Measurements from ENCODE around the gene ASAH2. TPM values are rescaled to one million over a fixed set of nuclear protein-coding genes. Genes with fewer than 3 reads are reported as not detected.
"Not testable (repeated sequence)": the region's sequence is repeated elsewhere in the genome, so short reads cannot be mapped to it uniquely, and the experiment has no call there.

ASAH2 gene
- total RNA-seq, 2 donors from 2014 or later, result 0.60 to 3.9 TPM

DNA sequence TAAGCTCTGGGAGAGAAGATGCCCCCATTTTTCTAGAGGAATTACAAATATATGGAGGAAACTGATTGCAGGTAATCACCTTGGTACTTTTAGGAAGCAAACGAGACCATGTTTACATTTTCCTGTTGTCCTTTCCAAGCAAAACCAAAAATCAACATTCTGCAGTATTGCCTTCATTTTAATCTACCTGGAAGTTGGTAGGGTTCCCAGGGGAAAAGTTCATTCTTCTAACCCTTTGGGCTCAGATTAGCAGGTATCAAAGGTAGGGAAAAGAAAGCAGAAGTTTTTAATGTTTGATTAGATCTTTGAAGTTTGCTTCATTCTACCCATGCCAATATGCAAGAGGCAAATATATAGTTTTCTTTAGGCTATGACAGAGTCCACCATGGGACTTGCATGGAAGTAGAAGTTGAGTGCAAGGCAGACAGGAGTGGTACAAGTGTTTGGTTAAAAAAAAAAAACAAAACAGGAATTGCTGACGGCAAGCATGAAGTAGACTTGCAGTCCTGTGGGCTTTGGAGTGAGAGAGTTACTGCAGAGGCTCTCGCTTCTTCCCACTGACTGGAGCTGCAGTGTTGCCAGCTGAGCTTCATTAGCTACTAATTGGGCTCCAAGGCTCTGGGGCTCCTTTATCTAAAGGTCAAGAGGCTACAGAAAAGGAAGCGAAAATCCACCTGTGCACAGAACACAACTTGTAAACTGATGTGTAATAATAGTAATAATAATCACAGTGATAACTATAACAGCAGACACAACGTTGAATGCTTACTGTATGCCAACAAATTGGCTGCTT lies 28.9 kb upstream of the ASAH2 start:
- Mint-ChIP-seq H3K36me3 (ENCODE audit: insufficient read depth in 2 of 2) (no peaks in the 10 kb centered on the region), H3K4me1 (ENCODE audit: low read depth) (no peaks in the 10 kb centered on the region)

DNA sequence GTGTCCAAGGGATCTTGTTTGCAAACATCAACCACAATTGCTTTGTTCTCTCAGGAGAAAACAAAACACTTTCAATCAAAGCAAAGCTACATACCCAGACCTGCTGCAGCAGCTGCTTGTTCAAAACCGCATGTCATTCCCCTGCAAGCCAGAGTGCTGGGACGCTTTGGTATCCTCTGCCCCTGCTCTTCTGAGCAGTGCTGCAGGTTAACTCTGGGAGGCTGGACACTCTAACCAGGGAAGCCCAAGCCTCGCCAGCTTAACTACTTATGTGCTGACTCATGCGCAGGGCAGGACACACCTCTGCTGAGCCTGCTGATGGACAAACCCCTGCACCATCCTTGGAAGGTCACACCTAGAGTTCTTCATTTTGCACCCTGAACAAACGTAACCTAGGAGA lies 28.2 kb upstream of the ASAH2 start:
- Mint-ChIP-seq H3K4me3 (no peak overlapping the region), H3K9me3 (no peaks in the 10 kb centered on the region), H3K36me3 (ENCODE audit: insufficient read depth in 2 of 2) (no peaks in the 10 kb centered on the region), H3K27ac (no peak overlapping the region), H3K27me3 (ENCODE audit: low read depth) (peaks cover 61% of the 10 kb centered on the region), H3K4me1 (ENCODE audit: low read depth) (no peaks in the 10 kb centered on the region)
- DNase-seq, result no peak
- no peak for ATAC-seq (replicated peaks in 1 of 2)

More for the DNA sequence above, 28.9 kb upstream of the ASAH2 start:
- Mint-ChIP-seq H3K4me3 (no peak overlapping the region), H3K27me3 (ENCODE audit: low read depth) (peaks cover 61% of the 10 kb centered on the region), H3K27ac (no peak overlapping the region), H3K9me3 (no peaks in the 10 kb centered on the region)
- DNase-seq (no peak), ATAC-seq (replicated peaks in 1 of 2) (no peak)

DNA sequence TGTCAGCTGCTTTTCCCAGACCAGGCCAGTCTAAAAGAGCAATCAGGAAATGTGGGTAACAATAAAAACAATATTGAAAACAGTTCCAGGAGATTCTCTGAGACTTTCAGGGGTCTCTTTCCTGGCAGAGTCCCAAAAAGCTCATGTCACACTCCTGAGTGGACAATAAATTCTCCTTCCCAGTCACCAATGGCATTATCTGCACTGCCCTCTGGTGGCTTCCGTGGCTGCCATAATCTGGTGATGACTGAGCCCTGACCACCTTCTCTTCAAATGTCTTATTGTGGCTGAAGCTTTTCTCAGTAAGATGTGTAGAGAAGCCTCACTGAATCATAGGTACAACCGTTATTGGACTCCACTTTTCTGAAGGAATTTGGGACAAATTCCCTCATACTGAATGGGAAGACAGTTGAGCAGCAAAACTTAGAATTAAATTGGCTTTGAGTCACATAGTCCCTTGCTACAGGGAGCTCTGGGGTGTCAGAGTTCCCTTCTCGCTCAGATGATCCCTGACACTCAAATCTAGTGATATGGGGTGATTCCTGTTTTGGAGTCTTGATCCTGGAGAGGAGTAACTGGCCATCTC lies 24.4 kb upstream of the ASAH2 start:
- peak; percentile 23 to 34 for DNase-seq
- no peaks in the 10 kb centered on the region for H3K36me3 Mint-ChIP-seq (ENCODE audit: insufficient read depth in 2 of 2)
- no peaks in the 10 kb centered on the region for H3K4me1 Mint-ChIP-seq (ENCODE audit: low read depth)
- ATAC-seq (replicated peaks in 1 of 2), result peak in 1 of 2 donors; percentile 63
- no peaks in the 10 kb centered on the region for H3K9me3 Mint-ChIP-seq
- no peak overlapping the region for H3K27ac Mint-ChIP-seq
- H3K4me3 Mint-ChIP-seq, result no peak overlapping the region
- peaks cover 41% of the 10 kb centered on the region for H3K27me3 Mint-ChIP-seq (ENCODE audit: low read depth)

DNA sequence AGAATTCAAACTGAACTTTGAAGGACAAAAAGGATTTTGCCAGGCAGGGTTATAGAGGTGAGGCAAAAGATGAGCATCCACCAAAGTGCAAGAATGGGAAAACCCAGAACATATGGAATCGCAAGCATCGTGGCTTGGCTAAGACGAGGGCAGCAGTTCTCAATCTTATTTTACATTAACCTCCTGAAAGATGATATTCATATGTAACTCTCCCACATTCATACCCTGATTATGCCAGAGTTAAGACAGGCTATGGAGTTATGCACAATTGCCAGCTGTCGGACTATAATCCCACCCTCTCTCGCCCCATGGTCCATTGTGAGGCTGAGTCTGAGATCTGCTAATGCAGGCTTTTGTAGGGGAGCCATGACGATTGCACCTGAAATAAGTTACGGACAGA lies 21.2 kb upstream of the ASAH2 start:
- no peaks in the 10 kb centered on the region for H3K36me3 Mint-ChIP-seq (ENCODE audit: insufficient read depth in 2 of 2)
- no peak overlapping the region for H3K27ac Mint-ChIP-seq
- H3K9me3 Mint-ChIP-seq, result no peaks in the 10 kb centered on the region
- H3K4me3 Mint-ChIP-seq, result no peak overlapping the region
- H3K27me3 Mint-ChIP-seq (ENCODE audit: low read depth), result peaks cover 22% of the 10 kb centered on the region
- DNase-seq (no peak), ATAC-seq (replicated peaks in 1 of 2) (no peak)
- H3K4me1 Mint-ChIP-seq (ENCODE audit: low read depth), result no peaks in the 10 kb centered on the region

DNA sequence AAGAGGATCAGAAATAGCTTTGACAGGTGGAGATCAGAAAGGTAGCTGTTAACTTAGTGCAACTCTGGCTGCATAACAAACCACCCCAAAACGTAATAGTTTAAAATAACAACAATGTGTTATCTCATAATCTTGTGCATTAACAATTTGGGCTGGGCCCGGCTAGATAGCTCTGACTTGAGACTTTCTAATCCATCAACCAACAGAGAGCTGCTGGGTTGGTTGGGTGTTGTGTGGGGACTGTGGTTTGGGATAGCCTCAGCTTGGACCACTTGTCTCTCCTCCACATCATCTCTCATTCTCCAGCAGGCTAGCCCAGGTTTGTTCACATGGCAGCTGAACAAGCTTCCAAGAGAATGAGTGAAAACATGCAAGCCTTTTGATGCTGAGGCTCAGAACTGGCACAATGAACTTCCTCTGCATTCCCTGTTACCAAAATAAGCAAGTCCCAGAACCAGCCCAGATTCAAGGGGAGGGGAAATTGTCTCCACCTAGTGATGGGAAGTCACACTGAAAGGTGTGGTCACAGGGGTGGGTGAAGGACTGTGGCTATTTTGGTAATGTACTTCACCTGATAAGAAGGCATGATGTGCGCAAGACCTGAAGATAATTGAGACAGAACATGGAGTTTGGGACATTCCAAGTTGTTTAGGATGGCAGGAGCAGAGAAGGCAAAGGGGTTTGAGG lies 20.4 kb upstream of the ASAH2 start:
- no peaks in the 10 kb centered on the region for H3K36me3 Mint-ChIP-seq (ENCODE audit: insufficient read depth in 2 of 2)
- no peaks in the 10 kb centered on the region for H3K4me1 Mint-ChIP-seq (ENCODE audit: low read depth)
- H3K27me3 Mint-ChIP-seq (ENCODE audit: low read depth), result peaks cover 19% of the 10 kb centered on the region
- no peak for DNase-seq
- H3K9me3 Mint-ChIP-seq, result no peaks in the 10 kb centered on the region
- no peak overlapping the region for H3K4me3 Mint-ChIP-seq
- no peak overlapping the region for H3K27ac Mint-ChIP-seq
- no peak for ATAC-seq (replicated peaks in 1 of 2)

DNA sequence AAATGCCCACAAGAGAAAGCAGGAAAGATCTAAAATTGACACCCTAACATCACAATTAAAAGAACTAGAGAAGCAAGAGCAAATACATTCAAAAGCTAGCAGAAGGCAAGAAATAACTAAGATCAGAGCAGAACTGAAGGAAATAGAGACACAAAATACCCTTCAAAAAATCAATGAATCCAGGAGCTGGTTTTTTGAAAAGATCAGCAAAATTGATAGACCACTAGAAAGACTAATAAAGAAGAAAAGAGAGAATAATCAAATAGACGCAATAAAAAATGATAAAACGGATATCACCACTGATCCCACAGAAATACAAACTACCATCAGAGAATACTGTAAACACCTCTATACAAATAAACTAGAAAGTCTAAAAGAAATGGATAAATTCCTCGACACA lies 16.6 kb upstream of the ASAH2 start:
- not testable (repeated sequence) for DNase-seq; H3K27ac Mint-ChIP-seq; H3K9me3 Mint-ChIP-seq; ATAC-seq (replicated peaks in 1 of 2); H3K4me1 Mint-ChIP-seq (ENCODE audit: low read depth); H3K4me3 Mint-ChIP-seq; H3K36me3 Mint-ChIP-seq (ENCODE audit: insufficient read depth in 2 of 2)
- peaks cover 37% of the 10 kb centered on the region for H3K27me3 Mint-ChIP-seq (ENCODE audit: low read depth)

DNA sequence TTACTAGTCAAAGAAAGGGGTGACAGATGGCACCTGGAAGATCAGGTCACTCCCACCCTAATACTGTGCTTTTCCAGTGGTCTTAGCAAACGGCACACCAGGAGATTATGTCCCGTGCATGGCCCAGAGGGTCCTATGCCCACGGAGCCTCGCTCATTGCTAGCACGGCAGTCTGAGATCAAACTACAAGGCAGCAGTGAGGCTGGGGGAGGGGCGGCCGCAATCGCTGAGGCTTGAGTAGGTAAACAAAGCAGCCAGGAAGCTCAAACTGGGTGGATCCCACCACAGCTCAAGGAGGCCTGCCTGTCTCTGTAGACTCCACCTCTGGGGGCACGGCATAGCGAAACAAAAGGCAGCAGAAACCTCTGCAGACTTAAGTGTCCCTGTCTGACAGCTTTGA lies 11.3 kb upstream of the ASAH2 start:
- H3K27me3 Mint-ChIP-seq (ENCODE audit: low read depth), result peaks cover 71% of the 10 kb centered on the region

DNA sequence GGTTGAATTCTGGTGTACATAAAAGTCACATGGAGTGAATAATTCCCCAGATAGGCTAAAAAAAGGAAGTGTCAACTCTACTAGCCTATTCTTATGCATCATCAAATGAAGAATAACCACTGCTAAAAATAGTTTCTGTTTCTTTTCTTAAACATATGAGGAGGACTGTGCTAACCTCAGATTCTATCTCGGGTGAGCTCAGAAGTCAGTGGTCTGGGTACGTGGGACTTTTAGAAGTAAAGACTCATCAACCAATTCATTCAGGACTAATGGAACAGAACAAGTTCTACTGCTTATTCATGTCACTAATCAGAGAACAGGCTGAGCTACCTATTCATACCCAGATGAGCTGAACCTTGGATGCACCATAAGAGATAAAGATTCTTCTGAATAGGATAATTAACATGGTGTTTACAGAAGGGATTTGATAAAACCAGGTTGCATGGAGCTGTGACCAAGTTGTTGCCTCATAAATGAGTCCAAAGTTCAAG lies 9.5 kb upstream of the ASAH2 start:
- Mint-ChIP-seq H3K9me3 (peaks cover 0 to 2% of the 10 kb centered on the region in 2 donors), H3K36me3 (ENCODE audit: insufficient read depth in 2 of 2) (peaks cover 0 to 2% of the 10 kb centered on the region in 2 donors), H3K27me3 (ENCODE audit: low read depth) (peaks cover 61% of the 10 kb centered on the region), H3K27ac (no peak overlapping the region), H3K4me3 (peak overlapping the region in 1 of 2 donors; percentile 4), H3K4me1 (ENCODE audit: low read depth) (peaks cover 8% of the 10 kb centered on the region)
- DNase-seq (peak; percentile 28 to 33), ATAC-seq (replicated peaks in 1 of 2) (peak; percentile 96 to 99)

More for the DNA sequence above, 11.3 kb upstream of the ASAH2 start:
- not testable (repeated sequence) for H3K36me3 Mint-ChIP-seq (ENCODE audit: insufficient read depth in 2 of 2); DNase-seq; H3K9me3 Mint-ChIP-seq; ATAC-seq (replicated peaks in 1 of 2); H3K4me1 Mint-ChIP-seq (ENCODE audit: low read depth); H3K4me3 Mint-ChIP-seq; H3K27ac Mint-ChIP-seq

DNA sequence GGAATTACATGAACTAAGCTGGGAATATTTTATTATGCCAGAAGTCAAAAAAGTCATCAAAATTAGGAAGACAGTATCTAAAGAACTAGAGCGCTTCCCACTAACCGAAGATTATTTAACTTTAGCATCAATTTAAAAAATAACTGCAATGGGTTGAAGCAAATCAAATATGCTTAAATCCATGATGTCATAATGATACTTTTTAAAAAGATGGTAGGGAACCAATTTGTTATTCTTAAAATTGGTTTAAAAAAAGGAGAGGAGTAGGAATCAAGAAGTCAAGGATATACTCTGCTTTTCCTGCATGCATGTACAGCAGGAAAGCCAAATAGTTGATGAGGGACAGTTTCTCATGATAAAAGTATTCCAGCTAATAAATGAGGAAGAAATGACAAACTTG lies 3.2 kb upstream of the ASAH2 start:
- Mint-ChIP-seq H3K27ac (no peak overlapping the region), H3K9me3 (no peaks in the 10 kb centered on the region), H3K4me1 (ENCODE audit: low read depth) (no peaks in the 10 kb centered on the region), H3K36me3 (ENCODE audit: insufficient read depth in 2 of 2) (no peaks in the 10 kb centered on the region), H3K27me3 (ENCODE audit: low read depth) (peaks cover 55% of the 10 kb centered on the region), H3K4me3 (no peak overlapping the region)
- DNase-seq (no peak), ATAC-seq (replicated peaks in 1 of 2) (no peak)

DNA sequence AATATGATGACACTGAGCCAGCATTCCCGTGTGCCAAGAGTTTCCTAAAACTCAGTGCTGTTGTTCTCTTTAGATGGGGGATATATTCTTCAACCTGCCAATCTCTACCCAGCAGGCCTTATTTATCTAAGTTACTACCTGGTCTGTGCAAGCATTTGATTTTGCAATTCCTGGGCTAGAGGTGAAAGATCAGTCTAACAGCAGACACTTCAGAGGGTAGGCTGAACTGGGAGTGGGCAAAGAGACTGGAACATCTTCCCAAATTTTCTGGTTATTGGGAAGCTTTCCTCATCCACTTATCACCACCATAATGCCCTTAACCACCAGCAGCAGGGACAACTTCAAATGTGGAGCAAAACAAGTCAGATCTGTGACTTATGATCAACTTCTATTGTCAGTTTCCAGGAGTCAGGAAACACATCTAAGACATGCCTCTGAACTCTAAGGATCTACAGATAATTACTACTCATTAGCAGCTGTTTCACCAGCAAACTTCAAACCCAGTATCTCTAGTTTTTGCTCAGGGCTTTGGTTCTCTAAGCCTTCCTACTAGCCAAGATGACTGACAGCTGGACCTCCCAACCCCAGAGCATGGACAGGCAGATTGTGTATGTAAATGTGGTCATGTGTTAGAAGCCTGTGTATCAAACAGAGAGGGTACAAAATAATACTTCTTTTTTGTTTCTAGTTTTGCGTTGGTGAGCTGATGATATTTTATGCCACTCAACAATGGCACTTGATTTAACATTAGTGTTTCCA lies 1.0 kb downstream of the ASAH2 start:
- H3K27ac Mint-ChIP-seq, result no peak overlapping the region
- H3K4me3 Mint-ChIP-seq, result no peak overlapping the region
- ATAC-seq (replicated peaks in 1 of 2), result no peak
- DNase-seq, result no peak
- no peaks in the 10 kb centered on the region for H3K4me1 Mint-ChIP-seq (ENCODE audit: low read depth)
- no peaks in the 10 kb centered on the region for H3K36me3 Mint-ChIP-seq (ENCODE audit: insufficient read depth in 2 of 2)
- peaks cover 56% of the 10 kb centered on the region for H3K27me3 Mint-ChIP-seq (ENCODE audit: low read depth)
- H3K9me3 Mint-ChIP-seq, result no peaks in the 10 kb centered on the region

DNA sequence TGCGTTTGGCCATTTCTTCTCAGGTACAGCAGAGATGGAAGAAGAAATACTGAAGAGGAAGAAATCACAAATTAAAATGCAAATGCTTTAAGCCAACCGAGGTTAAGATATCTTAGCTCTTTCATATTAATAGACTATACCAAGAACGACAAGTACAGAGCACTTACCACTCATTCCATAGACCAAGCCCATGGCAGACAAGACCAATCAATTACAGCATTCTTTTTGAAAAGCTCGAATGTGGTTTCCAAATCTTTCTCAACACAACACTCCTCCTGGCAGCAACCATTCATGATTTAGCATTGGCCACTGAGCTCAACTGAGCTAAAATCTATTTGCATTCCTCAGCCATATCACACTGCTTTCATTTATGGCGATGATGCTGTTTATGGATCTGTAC lies 2.7 kb downstream of the ASAH2 start:
- H3K27me3 Mint-ChIP-seq (ENCODE audit: low read depth), result peaks cover 44% of the 10 kb centered on the region
- DNase-seq (no peak), ATAC-seq (replicated peaks in 1 of 2) (no peak)
- H3K36me3 Mint-ChIP-seq (ENCODE audit: insufficient read depth in 2 of 2), result no peaks in the 10 kb centered on the region
- H3K4me1 Mint-ChIP-seq (ENCODE audit: low read depth), result no peaks in the 10 kb centered on the region
- no peak overlapping the region for H3K27ac Mint-ChIP-seq
- H3K9me3 Mint-ChIP-seq, result no peaks in the 10 kb centered on the region
- no peak overlapping the region for H3K4me3 Mint-ChIP-seq

DNA sequence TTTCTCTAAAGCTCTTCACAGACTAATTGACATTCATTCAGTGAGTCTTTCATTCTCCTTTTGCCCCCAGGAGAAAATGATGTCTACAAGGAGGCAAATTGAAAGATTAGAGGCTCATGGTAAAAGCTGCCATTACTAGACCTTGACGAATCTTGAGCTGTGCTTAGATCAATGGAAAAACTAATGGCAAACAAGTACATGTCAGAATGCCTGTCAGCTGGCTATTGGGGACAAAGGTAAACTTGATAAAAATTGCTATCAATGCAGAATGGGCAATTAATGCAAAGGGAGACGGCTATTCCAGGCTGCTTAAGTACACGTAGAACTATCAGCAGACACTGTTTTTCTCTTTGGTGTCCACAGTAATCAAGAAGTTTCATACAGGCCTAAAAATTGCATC lies 3.3 kb downstream of the ASAH2 start:
- no peaks in the 10 kb centered on the region for H3K4me1 Mint-ChIP-seq (ENCODE audit: low read depth)
- no peaks in the 10 kb centered on the region for H3K36me3 Mint-ChIP-seq (ENCODE audit: insufficient read depth in 2 of 2)
- peaks cover 42% of the 10 kb centered on the region for H3K27me3 Mint-ChIP-seq (ENCODE audit: low read depth)
- H3K27ac Mint-ChIP-seq, result no peak overlapping the region
- no peaks in the 10 kb centered on the region for H3K9me3 Mint-ChIP-seq
- ATAC-seq (replicated peaks in 1 of 2) (no peak), DNase-seq (no peak)
- H3K4me3 Mint-ChIP-seq, result no peak overlapping the region

DNA sequence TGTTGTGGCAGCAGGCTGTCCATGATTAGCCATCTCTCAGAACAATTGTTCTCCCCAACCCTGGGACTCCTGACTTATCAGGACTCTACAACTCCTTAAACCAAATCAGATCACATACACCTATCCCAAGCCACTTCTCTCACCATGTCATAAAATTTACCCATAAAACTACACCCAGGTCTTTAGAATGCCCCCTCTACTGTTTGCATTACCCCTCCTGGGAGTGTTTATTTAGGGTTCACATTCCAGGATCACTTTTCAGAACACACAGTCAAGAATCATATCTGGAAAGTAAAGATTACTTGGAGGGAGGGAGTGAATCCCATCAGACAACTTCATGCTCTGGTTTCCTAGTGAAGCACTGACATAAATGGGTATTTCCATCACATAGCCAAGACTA lies 7.1 kb downstream of the ASAH2 start:
- peaks cover 0 to 2% of the 10 kb centered on the region in 2 donors for H3K9me3 Mint-ChIP-seq
- H3K27me3 Mint-ChIP-seq (ENCODE audit: low read depth), result peaks cover 55% of the 10 kb centered on the region
- no peak overlapping the region for H3K4me3 Mint-ChIP-seq
- ATAC-seq (replicated peaks in 1 of 2) (no peak), DNase-seq (no peak)
- H3K36me3 Mint-ChIP-seq (ENCODE audit: insufficient read depth in 2 of 2), result no peaks in the 10 kb centered on the region
- H3K4me1 Mint-ChIP-seq (ENCODE audit: low read depth), result no peaks in the 10 kb centered on the region
- H3K27ac Mint-ChIP-seq, result no peak overlapping the region
